ENCODE data around the gene COL5A1.

GRCh38 chr9:134789168-134789567, 147.6 kb downstream of the COL5A1 start:
- no peak for TF ChIP-seq CREB5 (CRISPR knock-in tag; IDR thresholded peaks at IDR 0.05; ENCODE audit: low read depth)
- TF ChIP-seq POU6F1 (CRISPR knock-in tag; IDR thresholded peaks at IDR 0.05; ENCODE audit: borderline replicate concordance, low read depth) = no peak
- TF ChIP-seq ZNF70 (CRISPR knock-in tag; IDR thresholded peaks at IDR 0.05) = no peak
- no peak for TF ChIP-seq PPARA (CRISPR knock-in tag; IDR thresholded peaks at IDR 0.05; ENCODE audit: borderline replicate concordance)
- TF ChIP-seq PATZ1 (CRISPR knock-in tag; IDR thresholded peaks at IDR 0.05; ENCODE audit: borderline replicate concordance) = no peak
- TF ChIP-seq ZFP30 (CRISPR knock-in tag; IDR thresholded peaks at IDR 0.05) = no peak
- TF ChIP-seq ESRRG (CRISPR knock-in tag; IDR thresholded peaks at IDR 0.05) = no peak
- TF ChIP-seq ARNTL (CRISPR knock-in tag; IDR thresholded peaks at IDR 0.05; ENCODE audit: borderline replicate concordance, low read depth) = no peak
- TF ChIP-seq GLIS3 (CRISPR knock-in tag; IDR thresholded peaks at IDR 0.05) = no peak
- TF ChIP-seq ZNF8 (CRISPR knock-in tag; IDR thresholded peaks at IDR 0.05) = no peak
- TF ChIP-seq ZNF565 (CRISPR knock-in tag; conservative IDR thresholded peaks at IDR 0.05; ENCODE audit: low read depth) = no peak

Data from SK-N-SH treated with all-trans-retinoic acid at 6 μM for 48 hours (cell line).